Sigmoid colon (tissue), 7 donors: ENCODE data around the gene USP46. TPM values are rescaled to one million over a fixed set of nuclear protein-coding genes. Genes with fewer than 3 reads are reported as not detected.

Source experiments
- DNase-seq: peaks from one replicate; pipeline ENCODE4 v3.0.0-alpha.2; 2019
- H3K27ac ChIP-seq, 4 donors: fragments of 200-600 bp; sonication (generic); one replicate each; pipeline ENCODE4 v1.5.1; 2016 to 2019; ENCODE audit warnings: mild to moderate bottlenecking in 1 of 4
- H3K27me3 ChIP-seq, 3 donors: fragments of 200-600 bp; sonication (generic); one replicate each; pipeline ENCODE4 v1.5.1; 2019; ENCODE audit warnings: mild to moderate bottlenecking in 1 of 3
- H3K36me3 ChIP-seq, 4 donors: fragments of 200-600 bp; sonication (generic); one replicate each; pipeline ENCODE4 v1.5.1; 2016 to 2019
- H3K4me1 ChIP-seq, 4 donors: fragments of 200-600 bp; sonication (generic); one replicate each; pipeline ENCODE4 v1.5.1; 2017 to 2019
- H3K4me3 ChIP-seq, 4 donors: fragments of 200-600 bp; sonication (generic); one replicate each; pipeline ENCODE4 v1.5.1; 2017 to 2019; ENCODE audit warnings: mild to moderate bottlenecking in 2 of 4, moderate library complexity in 1 of 4
- H3K9me3 ChIP-seq, 4 donors: fragments of 200-600 bp in 3 of 4; sonication (generic) in 3 of 4; one replicate each; pipeline versions ENCODE4 v1.5.1 to v1.6.1; 2013 to 2019
- EP300 ChIP-seq, 4 donors: sonication (generic); formaldehyde crosslinking; IDR thresholded peaks; one replicate each; pipeline ENCODE4 v1.6.1; 2017; ENCODE audit warnings: antibody characterized with exemption in 4 of 4
- POLR2A ChIP-seq, 2 donors: fragments of 450-650 bp; IDR thresholded peaks; one replicate each; pipeline ENCODE4 v1.6.1; 2016; ENCODE audit warnings: antibody characterized with exemption in 2 of 2, mild to moderate bottlenecking in 2 of 2, moderate library complexity in 2 of 2
- POLR2AphosphoS5 ChIP-seq, 4 donors: sonication (generic); formaldehyde crosslinking; IDR thresholded peaks; one replicate each; pipeline ENCODE4 v1.6.1; 2017; ENCODE audit warnings: antibody characterized with exemption in 4 of 4
- WGBS, 2 donors: extraction: QIAGEN DNeasy Blood & Tissue Kit; methylation state at CpG; one replicate each; pipeline ENCODE4 v1.1.7; 2013; 5-methylcytosine and 5-hydroxymethylcytosine counted together
- intact Hi-C: fragments of 100-400 bp; cut with DNase I; formaldehyde crosslinking; loops from one replicate; pipeline ENCODE4 v1.15.1; 2023
- polyA plus RNA-seq, 3 donors: library from polyadenylated mRNA; stranded (reverse); fragments of 200-250 nt; gene quantifications; one replicate each; pipeline ENCODE4 v1.2.3, GENCODE V29; 2013
- total RNA-seq, 4 donors: library from RNA; depleted of rRNA; stranded (reverse); fragments of >200 nt; gene quantifications; one replicate each; pipeline ENCODE4 v1.1.0, GENCODE V29; 2016
- TF ChIP-seq, protein P1 (sequence below), 4 experiments: fragments of 450-650 bp in 3 of 4; fragments of 200-600 bp in 1 of 4; IDR thresholded peaks; one replicate each; pipeline ENCODE4 v1.5.1; 2016 to 2019; ENCODE audit warnings: antibody characterized with exemption in 4 of 4, mild to moderate bottlenecking in 3 of 4, moderate library complexity in 2 of 4
- donor health status: healthy with polysubstance abuse.
- donor health status: Bipolar disorder and iron deficiency.
- donor health status: healthy.

The USP46 gene
- total and polyA plus RNA-seq, 7 donors = 3.3 to 9.1 (median 5.0) TPM

DNA sequence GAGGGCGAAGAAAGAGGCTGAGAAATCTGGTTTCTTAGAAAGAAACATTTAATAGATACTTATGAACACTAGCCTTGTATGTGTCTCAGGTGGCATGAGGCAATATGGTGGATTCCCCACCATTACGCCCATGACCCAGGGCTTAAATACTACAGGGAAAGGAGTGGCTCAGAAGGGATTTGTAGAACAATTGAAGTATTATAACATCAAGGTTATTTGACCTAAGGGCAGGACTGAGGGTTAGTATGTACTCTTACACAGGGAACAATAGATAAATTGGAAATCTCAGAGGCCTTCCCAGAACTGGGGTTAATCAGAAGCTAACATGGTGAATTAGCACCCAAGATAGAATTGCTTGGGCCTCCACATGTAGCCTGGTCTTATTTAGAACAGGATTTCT, 11.0 kb upstream of the USP46 start:
- WGBS, 2 donors = 90 to 93% methylated on average over 2 of the region's 2 CpGs

DNA sequence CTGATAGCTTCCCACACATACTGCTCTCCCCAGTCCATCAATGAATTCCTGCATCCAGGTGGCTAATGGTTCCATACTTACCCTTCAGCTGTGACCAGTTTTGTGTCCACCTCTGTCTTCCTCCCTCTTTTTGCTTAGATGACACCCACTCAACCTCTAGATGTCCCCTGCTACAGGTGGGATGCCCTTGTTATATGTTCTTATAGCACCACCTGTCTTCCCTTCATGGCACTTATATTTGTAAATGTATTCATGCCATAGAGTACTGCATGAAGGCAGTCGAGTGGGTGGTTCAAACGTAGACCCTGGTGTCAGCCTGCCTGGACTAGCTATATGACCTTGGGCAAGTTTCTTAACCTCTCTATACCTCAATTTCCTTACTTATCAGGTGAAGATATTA, 6.5 kb upstream of the USP46 start:
- TF ChIP-seq, protein P1, sequence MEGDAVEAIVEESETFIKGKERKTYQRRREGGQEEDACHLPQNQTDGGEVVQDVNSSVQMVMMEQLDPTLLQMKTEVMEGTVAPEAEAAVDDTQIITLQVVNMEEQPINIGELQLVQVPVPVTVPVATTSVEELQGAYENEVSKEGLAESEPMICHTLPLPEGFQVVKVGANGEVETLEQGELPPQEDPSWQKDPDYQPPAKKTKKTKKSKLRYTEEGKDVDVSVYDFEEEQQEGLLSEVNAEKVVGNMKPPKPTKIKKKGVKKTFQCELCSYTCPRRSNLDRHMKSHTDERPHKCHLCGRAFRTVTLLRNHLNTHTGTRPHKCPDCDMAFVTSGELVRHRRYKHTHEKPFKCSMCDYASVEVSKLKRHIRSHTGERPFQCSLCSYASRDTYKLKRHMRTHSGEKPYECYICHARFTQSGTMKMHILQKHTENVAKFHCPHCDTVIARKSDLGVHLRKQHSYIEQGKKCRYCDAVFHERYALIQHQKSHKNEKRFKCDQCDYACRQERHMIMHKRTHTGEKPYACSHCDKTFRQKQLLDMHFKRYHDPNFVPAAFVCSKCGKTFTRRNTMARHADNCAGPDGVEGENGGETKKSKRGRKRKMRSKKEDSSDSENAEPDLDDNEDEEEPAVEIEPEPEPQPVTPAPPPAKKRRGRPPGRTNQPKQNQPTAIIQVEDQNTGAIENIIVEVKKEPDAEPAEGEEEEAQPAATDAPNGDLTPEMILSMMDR (IDR thresholded peaks at IDR 0.05) = no peak
- TF ChIP-seq POLR2AphosphoS5 (IDR thresholded peaks at IDR 0.05) = no peak
- TF ChIP-seq POLR2A (IDR thresholded peaks at IDR 0.05) = no peak
- TF ChIP-seq EP300 (IDR thresholded peaks at IDR 0.05) = no peak
- Histone ChIP-seq H3K36me3 (no peaks in the 10 kb centered on the region), H3K27me3 (no peaks in the 10 kb centered on the region), H3K4me1 (peaks cover 0 to 2% (median under 1%) of the 10 kb centered on the region in 4 donors), H3K27ac (no peak overlapping the region), H3K9me3 (no peaks in the 10 kb centered on the region), H3K4me3 (no peak overlapping the region)
- DNase-seq = no peak
- intact Hi-C loops = no loop called here
- 27 to 46% methylated on average over 2 of the region's 2 CpGs for WGBS, 2 donors

More for the DNA sequence above, 11.0 kb upstream of the USP46 start:
- DNase-seq = no peak
- H3K27ac ChIP-seq = no peak overlapping the region
- H3K4me3 ChIP-seq = no peak overlapping the region
- H3K36me3 ChIP-seq = no peaks in the 10 kb centered on the region
- H3K27me3 ChIP-seq = no peaks in the 10 kb centered on the region
- intact Hi-C loops = no loop called here
- TF ChIP-seq POLR2A (IDR thresholded peaks at IDR 0.05) (no peak), POLR2AphosphoS5 (IDR thresholded peaks at IDR 0.05) (no peak), EP300 (IDR thresholded peaks at IDR 0.05) (no peak)
- TF ChIP-seq, protein P1 (IDR thresholded peaks at IDR 0.05) = no peak
- no peaks in the 10 kb centered on the region for H3K4me1 ChIP-seq
- H3K9me3 ChIP-seq = no peaks in the 10 kb centered on the region

DNA sequence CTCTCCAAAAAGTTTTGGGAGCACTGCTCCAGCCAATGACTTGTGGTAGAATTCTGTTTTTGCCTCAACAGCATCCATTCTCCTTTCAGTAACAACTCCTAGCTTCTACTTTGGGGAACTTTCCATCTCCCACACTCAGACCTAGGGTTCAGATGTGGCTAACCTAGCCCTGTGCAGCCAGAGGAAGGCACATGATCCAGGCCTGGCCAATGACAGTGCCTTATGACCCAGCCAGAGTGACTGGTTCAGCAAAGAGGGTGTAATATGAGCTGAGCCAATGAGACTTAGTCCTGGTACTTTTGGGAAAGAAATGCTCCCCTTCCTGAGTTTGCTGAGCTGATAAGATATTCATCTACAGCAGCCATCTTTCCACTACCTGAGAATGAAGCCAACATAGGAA, 5.4 kb upstream of the USP46 start:
- H3K9me3 ChIP-seq = no peaks in the 10 kb centered on the region

DNA sequence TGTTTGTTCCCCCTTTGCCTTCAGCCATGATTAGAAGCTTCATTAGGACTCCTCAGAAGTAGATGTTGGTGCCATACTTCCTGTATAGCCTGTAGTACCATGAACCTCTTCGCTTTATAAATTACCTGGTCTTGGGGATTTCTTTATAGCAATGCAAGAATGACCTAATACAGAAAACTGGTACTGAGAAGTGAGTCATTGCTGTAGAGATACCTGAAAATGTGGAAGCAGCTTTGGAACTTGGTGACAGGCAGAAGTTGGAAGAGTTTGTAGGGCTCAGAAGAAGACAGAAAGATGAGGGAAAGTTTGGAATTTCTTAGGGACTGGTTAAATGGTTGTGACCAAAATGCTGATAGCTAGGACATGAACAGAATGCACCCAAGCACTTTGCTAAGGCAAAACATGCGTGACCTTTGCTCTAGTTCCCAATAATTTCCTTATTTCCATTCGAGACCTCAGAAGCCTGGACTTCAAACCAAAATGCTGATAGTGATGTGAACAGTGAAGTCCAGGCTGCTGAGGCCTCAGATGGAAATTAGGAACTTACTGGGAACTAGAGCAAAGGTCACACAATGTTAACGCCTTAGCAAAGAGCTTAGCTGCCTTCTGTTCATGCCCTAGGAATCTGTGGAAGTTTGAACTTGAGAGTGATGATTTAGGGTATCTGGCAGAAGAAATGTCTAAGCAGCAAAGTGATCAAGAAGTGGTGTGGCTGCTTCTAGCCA, 3.0 kb upstream of the USP46 start:
- 68 to 79% methylated on average over 4 of the region's 4 CpGs for WGBS, 2 donors
- TF ChIP-seq, protein P1 (IDR thresholded peaks at IDR 0.05) = no peak
- TF ChIP-seq POLR2AphosphoS5 (IDR thresholded peaks at IDR 0.05) (no peak), EP300 (IDR thresholded peaks at IDR 0.05) (no peak), POLR2A (IDR thresholded peaks at IDR 0.05) (no peak)
- Histone ChIP-seq H3K4me3 (no peak overlapping the region), H3K27me3 (no peaks in the 10 kb centered on the region), H3K36me3 (no peaks in the 10 kb centered on the region), H3K27ac (no peak overlapping the region), H3K9me3 (no peaks in the 10 kb centered on the region), H3K4me1 (peaks cover 0 to 26% (median 18%) of the 10 kb centered on the region in 4 donors)
- no peak for DNase-seq
- intact Hi-C loops = loop anchor here (2.0 kb wide), 1 partner anchor 61 kb away; no protein-coding TSS in a partner anchor

More for the DNA sequence above, 5.4 kb upstream of the USP46 start:
- TF ChIP-seq EP300 (IDR thresholded peaks at IDR 0.05) (no peak), POLR2AphosphoS5 (IDR thresholded peaks at IDR 0.05) (no peak), POLR2A (IDR thresholded peaks at IDR 0.05) (no peak)
- TF ChIP-seq, protein P1 (IDR thresholded peaks at IDR 0.05) = no peak
- H3K4me1 ChIP-seq = peaks cover 0 to 10% (median 4%) of the 10 kb centered on the region in 4 donors
- DNase-seq = no peak
- intact Hi-C loops = no loop called here
- H3K36me3 ChIP-seq = no peaks in the 10 kb centered on the region
- no peaks in the 10 kb centered on the region for H3K27me3 ChIP-seq
- no peak overlapping the region for H3K4me3 ChIP-seq
- H3K27ac ChIP-seq = no peak overlapping the region
